Nephron progenitor cell (in vitro differentiated cells): Measurements from ENCODE around the gene GAD1.
A peak's percentile ranks its signal among the peaks of the same experiment; 100 is the strongest.

Source experiments
- DNase-seq: peaks from one replicate; pipeline ENCODE4 v3.0.0; 2021
- H3K27ac Mint-ChIP-seq: 2 replicates; pipeline ENCODE4 v1.8.0; 2021; ENCODE audit warnings: mild to moderate bottlenecking, moderate library complexity, mixed read lengths
- H3K27me3 Mint-ChIP-seq: 2 replicates; pipeline ENCODE4 v1.8.0; 2021; ENCODE audit warnings: mild to moderate bottlenecking, low read depth, mixed read lengths; ENCODE audit not compliant: poor library complexity
- H3K36me3 Mint-ChIP-seq: 2 replicates; pipeline ENCODE4 v1.8.0; 2021; ENCODE audit warnings: low read depth, mixed read lengths
- H3K4me1 Mint-ChIP-seq: 2 replicates; pipeline ENCODE4 v1.8.0; 2021; ENCODE audit warnings: mixed read lengths
- H3K4me3 Mint-ChIP-seq: 2 replicates; pipeline ENCODE4 v1.8.0; 2021; ENCODE audit warnings: mild to moderate bottlenecking, moderate library complexity, mixed read lengths
- H3K9me3 Mint-ChIP-seq: 2 replicates; pipeline ENCODE4 v1.8.0; 2021; ENCODE audit warnings: mild to moderate bottlenecking, moderate library complexity, mixed read lengths
- CTCF ChIP-seq: fragments of 200-600 bp; sonication (generic); IDR thresholded peaks from 2 replicates; pipeline ENCODE4 v1.5.0; 2021; ENCODE audit warnings: antibody characterized with exemption

GAD1 gene

GRCh38 chr2:170843656-170844055 is 27.0 kb downstream of the GAD1 start:
- no peaks in the 10 kb centered on the region for H3K27me3 Mint-ChIP-seq
- no peak for DNase-seq
- no peak for TF ChIP-seq CTCF
- peaks cover 60% of the 10 kb centered on the region for H3K36me3 Mint-ChIP-seq
- H3K4me1 Mint-ChIP-seq, result peaks cover 14% of the 10 kb centered on the region
- no peaks in the 10 kb centered on the region for H3K9me3 Mint-ChIP-seq
- no peak overlapping the region for H3K4me3 Mint-ChIP-seq
- H3K27ac Mint-ChIP-seq, result no peak overlapping the region

- H3K9me3 Mint-ChIP-seq, result no peaks in the 10 kb centered on the region
- no peaks in the 10 kb centered on the region for H3K27me3 Mint-ChIP-seq
- no peak overlapping the region for H3K4me3 Mint-ChIP-seq
- peaks cover 60% of the 10 kb centered on the region for H3K36me3 Mint-ChIP-seq
- DNase-seq, result peak; percentile 27
- TF ChIP-seq CTCF, result peak; percentile 26
- peak overlapping the region; percentile 29 for H3K27ac Mint-ChIP-seq
- peaks cover 19% of the 10 kb centered on the region for H3K4me1 Mint-ChIP-seq
These were observed 28.7 kb downstream of the GAD1 start for GRCh38 chr2:170845343-170845742.

- Mint-ChIP-seq H3K4me3 (no peak overlapping the region), H3K4me1 (peaks cover 19% of the 10 kb centered on the region), H3K27ac (no peak overlapping the region), H3K36me3 (peaks cover 59% of the 10 kb centered on the region), H3K9me3 (no peaks in the 10 kb centered on the region), H3K27me3 (no peaks in the 10 kb centered on the region)
- no peak for TF ChIP-seq CTCF
- no peak for DNase-seq
These were observed 29.6 kb downstream of the GAD1 start for GRCh38 chr2:170846314-170846713.

- no peak for TF ChIP-seq CTCF
- Mint-ChIP-seq H3K4me3 (no peak overlapping the region), H3K36me3 (peaks cover 52% of the 10 kb centered on the region), H3K4me1 (peaks cover 10% of the 10 kb centered on the region), H3K27me3 (no peaks in the 10 kb centered on the region), H3K27ac (no peak overlapping the region), H3K9me3 (no peaks in the 10 kb centered on the region)
- DNase-seq, result no peak
These were observed 31.0 kb downstream of the GAD1 start for GRCh38 chr2:170847716-170848115.

- DNase-seq, result no peak
- TF ChIP-seq CTCF, result no peak
- Mint-ChIP-seq H3K9me3 (no peaks in the 10 kb centered on the region), H3K36me3 (peaks cover 58% of the 10 kb centered on the region), H3K4me1 (peaks cover 5% of the 10 kb centered on the region), H3K4me3 (no peak overlapping the region), H3K27ac (no peak overlapping the region), H3K27me3 (no peaks in the 10 kb centered on the region)
These were observed 31.9 kb downstream of the GAD1 start for GRCh38 chr2:170848587-170848986.

GRCh38 chr2:170850251-170850650 is 33.6 kb downstream of the GAD1 start:
- peaks cover 5% of the 10 kb centered on the region for H3K4me1 Mint-ChIP-seq
- H3K27me3 Mint-ChIP-seq, result no peaks in the 10 kb centered on the region
- no peaks in the 10 kb centered on the region for H3K9me3 Mint-ChIP-seq
- peak overlapping the region; percentile 94 for H3K27ac Mint-ChIP-seq
- no peak overlapping the region for H3K4me3 Mint-ChIP-seq
- TF ChIP-seq CTCF, result no peak
- H3K36me3 Mint-ChIP-seq, result peaks cover 61% of the 10 kb centered on the region
- no peak for DNase-seq
